Endodermal cell (in vitro differentiated cells): ENCODE results near the gene DPH7. TPM values are rescaled to one million over a fixed set of nuclear protein-coding genes. Genes with fewer than 3 reads are reported as not detected.
"Not testable (repeated sequence)": the region's sequence is repeated elsewhere in the genome, so short reads cannot be mapped to it uniquely, and the experiment has no call there.

Source experiments
- DNase-seq: peaks from one replicate; pipeline ENCODE4 v3.0.0-alpha.2; 2017
- H3K27ac ChIP-seq: 2 replicates; pipeline ENCODE4 v1.5.1; 2013; ENCODE audit warnings: mild to moderate bottlenecking, low read depth, low read length, moderate library complexity
- H3K27me3 ChIP-seq: 2 replicates; pipeline ENCODE4 v1.6.1; 2013; ENCODE audit warnings: mild to moderate bottlenecking, low read length, moderate library complexity; ENCODE audit not compliant: insufficient read depth, control insufficient read depth, poor library complexity, severe bottlenecking
- H3K36me3 ChIP-seq: 2 replicates; pipeline ENCODE4 v1.7.0; 2013; ENCODE audit warnings: mild to moderate bottlenecking, low read length, moderate library complexity; ENCODE audit not compliant: control insufficient read depth, insufficient read depth
- H3K4me1 ChIP-seq: one replicate; pipeline ENCODE4 v1.7.0; 2013; ENCODE audit warnings: low read length; ENCODE audit not compliant: control insufficient read depth, insufficient read depth
- H3K4me3 ChIP-seq: 2 replicates; pipeline ENCODE4 v1.5.1; 2013; ENCODE audit warnings: mild to moderate bottlenecking, low read length, moderate library complexity
- H3K9ac ChIP-seq: 2 replicates; pipeline ENCODE4 v1.6.1; 2013; ENCODE audit warnings: mild to moderate bottlenecking, low read length, moderate library complexity; ENCODE audit not compliant: poor library complexity, severe bottlenecking; ENCODE audit errors: extremely low read depth
- H3K9me3 ChIP-seq: 2 replicates; pipeline ENCODE4 v1.6.1; 2013; ENCODE audit warnings: mild to moderate bottlenecking, low read length, moderate library complexity; ENCODE audit not compliant: control insufficient read depth
- H3K27ac Mint-ChIP-seq: 2 replicates; pipeline ENCODE4 v1.8.0; 2020; ENCODE audit warnings: mixed read lengths
- H3K27me3 Mint-ChIP-seq: 2 replicates; pipeline ENCODE4 v1.8.0; 2021; ENCODE audit warnings: mild to moderate bottlenecking, mixed read lengths; ENCODE audit not compliant: insufficient read depth
- H3K36me3 Mint-ChIP-seq: 2 replicates; pipeline ENCODE4 v1.8.0; 2020; ENCODE audit warnings: low read depth, mixed read lengths
- H3K4me1 Mint-ChIP-seq: 2 replicates; pipeline ENCODE4 v1.8.0; 2020; ENCODE audit warnings: mixed read lengths
- H3K4me3 Mint-ChIP-seq: 2 replicates; pipeline ENCODE4 v1.8.0; 2020; ENCODE audit warnings: mild to moderate bottlenecking, moderate library complexity, mixed read lengths
- H3K9me3 Mint-ChIP-seq: 2 replicates; pipeline ENCODE4 v1.8.0; 2020; ENCODE audit warnings: mild to moderate bottlenecking, mixed read lengths
- CTCF ChIP-seq: fragments of 200-600 bp; sonication (generic); conservative IDR thresholded peaks from 2 replicates; pipeline ENCODE4 v1.5.0; 2021; ENCODE audit warnings: antibody characterized with exemption, mild to moderate bottlenecking
- WGBS, 2 experiments: methylation state at CpG; one replicate each; pipeline versions ENCODE4 v1.1.5 to v1.1.7; 2013; ENCODE audit warnings: missing lambda C conversion rate in 2 of 2, mixed read lengths in 1 of 2; ENCODE audit not compliant: insufficient coverage in 1 of 2, insufficient read length in 1 of 2; 5-methylcytosine and 5-hydroxymethylcytosine counted together
- total RNA-seq, 2 donors: library from RNA; stranded (reverse); fragmentation: NEBNext Ultra II Directional in 1 of 2; extraction: Animal tissue kit (Norgen Biotek cat#: 25700) in 1 of 2; gene quantifications; 2 replicates in 1 of 2; 3 replicates in 1 of 2; pipeline ENCODE4 v1.2.1, GENCODE V29; 2021

DPH7 gene
- total RNA-seq, 2 donors from 2014 or later: 48.9 to 50.4 TPM

DNA sequence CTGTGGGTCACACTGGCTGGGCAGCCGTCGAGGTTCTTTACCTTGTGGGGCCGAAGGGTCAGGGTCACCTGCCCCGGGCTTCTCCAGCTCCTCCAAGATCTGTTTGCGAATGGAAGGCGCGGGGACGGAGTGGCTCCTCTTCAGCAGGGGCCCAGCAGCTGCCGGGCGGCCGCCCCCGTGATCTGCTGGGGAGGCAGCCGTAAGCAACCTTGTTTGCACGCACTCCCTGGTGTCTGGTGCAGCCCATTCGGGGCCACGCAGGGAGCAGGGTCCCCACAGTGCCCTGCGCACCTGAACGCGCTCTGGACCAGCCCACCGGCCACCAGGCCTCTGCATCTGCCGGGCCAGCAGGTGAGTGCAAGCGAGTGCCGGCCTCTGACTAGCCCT, 63.4 kb downstream of the DPH7 start:
- Mint-ChIP-seq H3K27ac (no peak overlapping the region), H3K27me3 (no peaks in the 10 kb centered on the region), H3K9me3 (peaks cover 8% of the 10 kb centered on the region), H3K4me3 (no peak overlapping the region), H3K36me3 (no peaks in the 10 kb centered on the region), H3K4me1 (no peaks in the 10 kb centered on the region)
- no peaks in the 10 kb centered on the region for H3K9me3 ChIP-seq
- no peak for DNase-seq
- WGBS, 2 experiments: 91 to 93% methylated on average over 10 to 21 of the region's 23 CpGs
- no peaks in the 10 kb centered on the region for H3K27me3 ChIP-seq
- no peak overlapping the region for H3K27ac ChIP-seq
- no peak overlapping the region for H3K9ac ChIP-seq
- no peaks in the 10 kb centered on the region for H3K36me3 ChIP-seq
- no peak overlapping the region for H3K4me3 ChIP-seq
- no peaks in the 10 kb centered on the region for H3K4me1 ChIP-seq
- TF ChIP-seq CTCF: no peak

GRCh38 chr9:137514691-137515337, 63.9 kb downstream of the DPH7 start:
- no peaks in the 10 kb centered on the region for H3K27me3 Mint-ChIP-seq
- Histone ChIP-seq H3K9ac (no peak overlapping the region), H3K36me3 (no peaks in the 10 kb centered on the region), H3K4me3 (no peak overlapping the region), H3K4me1 (no peaks in the 10 kb centered on the region), H3K9me3 (no peaks in the 10 kb centered on the region), H3K27ac (no peak overlapping the region), H3K27me3 (no peaks in the 10 kb centered on the region)
- no peak overlapping the region for H3K27ac Mint-ChIP-seq
- H3K4me1 Mint-ChIP-seq: no peaks in the 10 kb centered on the region
- H3K4me3 Mint-ChIP-seq: no peak overlapping the region
- no peak for TF ChIP-seq CTCF
- H3K36me3 Mint-ChIP-seq: no peaks in the 10 kb centered on the region
- WGBS, 2 experiments: 91 to 92% methylated on average over 13 to 30 of the region's 30 CpGs
- DNase-seq: no peak
- H3K9me3 Mint-ChIP-seq: peaks cover 12% of the 10 kb centered on the region

GRCh38 chr9:137513801-137514570, 64.7 kb downstream of the DPH7 start:
- not testable (repeated sequence) for H3K27ac ChIP-seq, H3K27ac Mint-ChIP-seq, H3K4me1 ChIP-seq, H3K4me1 Mint-ChIP-seq, H3K36me3 Mint-ChIP-seq, H3K27me3 Mint-ChIP-seq, H3K27me3 ChIP-seq, H3K36me3 ChIP-seq, H3K9me3 ChIP-seq, DNase-seq, H3K9ac ChIP-seq, H3K4me3 Mint-ChIP-seq, H3K4me3 ChIP-seq
- WGBS, 2 experiments: 88 to 90% methylated on average over 10 to 42 of the region's 42 CpGs
- peaks cover 14% of the 10 kb centered on the region for H3K9me3 Mint-ChIP-seq

GRCh38 chr9:137513136-137513535, 65.6 kb downstream of the DPH7 start:
- not testable (repeated sequence) for H3K4me1 Mint-ChIP-seq, H3K4me3 ChIP-seq, DNase-seq, H3K36me3 ChIP-seq, H3K27ac Mint-ChIP-seq, H3K27me3 ChIP-seq, H3K9me3 ChIP-seq, H3K4me3 Mint-ChIP-seq, H3K27me3 Mint-ChIP-seq, H3K27ac ChIP-seq, H3K4me1 ChIP-seq, H3K36me3 Mint-ChIP-seq, H3K9ac ChIP-seq
- WGBS, 2 experiments: 89 to 100% methylated on average over 3 to 5 of the region's 5 CpGs
- H3K9me3 Mint-ChIP-seq: peaks cover 14% of the 10 kb centered on the region
